HFFc6 (cell line): Measurements from ENCODE around the gene HLA-G. TPM values are rescaled to one million over a fixed set of nuclear protein-coding genes. Genes with fewer than 3 reads are reported as not detected.

Source experiments
- DNase-seq: peaks from one replicate; pipeline ENCODE4 v3.0.0-alpha.2; 2018
- H3K27ac Mint-ChIP-seq: 2 replicates; pipeline ENCODE4 v1.8.0; 2020; ENCODE audit warnings: mild to moderate bottlenecking, mixed read lengths
- H3K27me3 Mint-ChIP-seq: 2 replicates; pipeline ENCODE4 v1.8.0; 2021; ENCODE audit warnings: mild to moderate bottlenecking, moderate library complexity, mixed read lengths; ENCODE audit not compliant: insufficient read depth
- H3K36me3 Mint-ChIP-seq: 2 replicates; pipeline ENCODE4 v1.8.0; 2021; ENCODE audit warnings: low read depth, mixed read lengths
- H3K4me1 Mint-ChIP-seq: 2 replicates; pipeline ENCODE4 v1.8.0; 2020; ENCODE audit warnings: low read depth, mixed read lengths
- H3K4me3 Mint-ChIP-seq: 2 replicates; pipeline ENCODE4 v1.8.0; 2020; ENCODE audit warnings: mild to moderate bottlenecking, moderate library complexity, mixed read lengths
- H3K9me3 Mint-ChIP-seq: 2 replicates; pipeline ENCODE4 v1.8.0; 2020; ENCODE audit warnings: mild to moderate bottlenecking, mixed read lengths
- CTCF ChIP-seq: fragments of 200-600 bp; sonication (generic); IDR thresholded peaks from 2 replicates; pipeline ENCODE4 v1.5.0; 2021; ENCODE audit warnings: antibody characterized with exemption, mild to moderate bottlenecking
- total RNA-seq, 6 experiments: library from RNA; stranded (reverse); fragmentation: NEBNext Ultra II Directional; extraction: Animal tissue kit (Norgen Biotek cat#: 25700); gene quantifications; 2 replicates in 1 of 6; 3 replicates in 5 of 6; pipeline ENCODE4 v1.2.3, GENCODE V29; 2021

HLA-G gene
- total RNA-seq, 6 experiments from 2014 or later: 0.16 to 0.48 (median 0.24) TPM; not detected in 2

GRCh38 chr6:29845405-29846006, 17.9 kb downstream of the HLA-G start:
- H3K27ac Mint-ChIP-seq: no peak overlapping the region
- H3K4me3 Mint-ChIP-seq: no peak overlapping the region
- no peak for TF ChIP-seq CTCF
- no peaks in the 10 kb centered on the region for H3K36me3 Mint-ChIP-seq
- no peak for DNase-seq
- no peaks in the 10 kb centered on the region for H3K4me1 Mint-ChIP-seq
- no peaks in the 10 kb centered on the region; the same call in 1 of the 2 replicates for H3K9me3 Mint-ChIP-seq
- H3K27me3 Mint-ChIP-seq: peaks cover 18% of the 10 kb centered on the region

DNA sequence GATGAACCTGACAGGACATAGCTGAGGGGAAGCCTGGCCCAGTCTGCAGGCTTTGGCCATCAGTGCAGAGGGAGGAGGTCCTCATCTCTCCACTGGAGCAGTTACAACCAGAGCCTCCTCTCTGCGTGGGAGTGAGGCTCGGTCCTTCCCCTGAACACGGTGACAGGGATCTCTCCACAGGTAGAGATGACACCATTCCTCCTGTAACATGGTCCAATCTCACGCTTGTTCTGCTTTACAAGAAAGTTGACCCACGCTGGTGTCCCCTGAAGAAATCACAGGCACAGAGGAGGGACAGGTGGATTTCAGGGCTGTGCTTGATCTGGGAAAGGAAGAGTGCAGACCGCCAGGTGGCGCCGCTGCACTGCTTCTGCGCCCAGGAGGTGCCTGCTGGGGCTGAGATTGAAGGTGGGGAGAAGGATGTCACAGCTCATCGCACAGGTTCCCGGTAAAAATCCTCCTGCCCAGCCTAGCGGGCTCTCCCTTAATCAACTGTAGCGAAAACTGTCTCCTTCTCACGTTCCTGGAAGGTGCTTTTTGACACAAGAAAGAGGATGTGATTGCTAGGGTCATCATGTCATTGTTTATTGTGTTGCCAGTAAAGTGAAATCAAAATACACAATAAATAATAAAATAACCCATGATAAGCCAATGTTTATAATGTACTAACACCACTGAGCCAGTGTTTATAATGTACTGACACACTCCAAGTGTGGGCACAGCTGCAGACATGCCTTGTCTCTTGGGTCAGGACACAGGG, 20.4 kb downstream of the HLA-G start:
- H3K27me3 Mint-ChIP-seq: peaks cover 40% of the 10 kb centered on the region
- no peaks in the 10 kb centered on the region for H3K9me3 Mint-ChIP-seq
- TF ChIP-seq CTCF: peak; percentile 97
- H3K4me1 Mint-ChIP-seq: no peaks in the 10 kb centered on the region
- H3K36me3 Mint-ChIP-seq: no peaks in the 10 kb centered on the region
- peak; percentile 33 for DNase-seq
- H3K27ac Mint-ChIP-seq: no peak overlapping the region
- H3K4me3 Mint-ChIP-seq: no peak overlapping the region

DNA sequence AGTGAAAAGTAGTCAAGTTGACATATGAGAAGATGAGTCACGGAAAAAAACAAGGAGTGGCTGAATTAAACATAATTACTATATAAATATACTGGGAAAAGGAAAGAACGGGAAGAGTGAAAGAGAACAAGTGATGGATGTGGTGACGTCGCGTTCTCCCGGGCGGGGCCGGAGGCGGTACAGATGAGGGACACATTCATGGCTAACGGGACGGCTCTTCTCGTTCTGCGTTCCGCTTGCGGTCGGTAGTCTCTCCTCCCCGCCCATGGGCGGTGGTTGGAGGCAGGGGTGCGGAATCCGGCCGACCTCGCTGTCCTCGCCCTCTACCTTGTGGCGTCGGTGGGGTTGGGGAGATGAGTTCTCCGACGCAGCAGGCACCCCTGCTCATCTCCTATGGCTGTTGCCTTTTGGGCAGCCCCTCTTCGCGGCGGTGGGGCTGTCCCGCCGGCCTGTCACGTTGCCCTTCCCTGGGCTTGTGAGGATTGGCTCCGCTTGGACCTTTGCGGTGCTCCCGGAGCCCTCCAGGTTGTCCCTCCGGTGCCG, 22.5 kb downstream of the HLA-G start:
- Mint-ChIP-seq H3K9me3 (no peaks in the 10 kb centered on the region), H3K27me3 (peaks cover 47% of the 10 kb centered on the region), H3K36me3 (no peaks in the 10 kb centered on the region), H3K4me3 (no peak overlapping the region), H3K27ac (no peak overlapping the region), H3K4me1 (no peaks in the 10 kb centered on the region)
- no peak for DNase-seq
- TF ChIP-seq CTCF: no peak

DNA sequence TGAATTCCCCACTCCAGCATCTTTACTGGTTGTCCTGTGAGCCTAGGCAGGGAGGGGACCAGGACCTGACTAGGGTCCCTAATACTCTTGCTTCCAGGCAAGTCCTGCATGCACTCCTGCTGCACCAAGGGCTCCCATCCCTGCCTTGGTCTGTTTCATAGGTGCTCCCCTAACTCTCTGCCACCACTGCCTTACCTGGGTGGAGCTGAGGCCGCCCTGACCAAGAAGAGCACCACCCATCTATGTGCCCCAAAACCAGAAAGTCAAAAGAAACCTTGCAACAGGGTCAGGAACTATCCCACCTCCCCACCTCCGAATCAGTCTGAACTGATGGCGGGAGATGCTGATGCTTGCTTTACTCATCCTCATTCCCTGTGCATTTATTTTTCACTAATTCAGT, 23.6 kb downstream of the HLA-G start:
- H3K9me3 Mint-ChIP-seq: no peaks in the 10 kb centered on the region
- no peaks in the 10 kb centered on the region for H3K4me1 Mint-ChIP-seq
- DNase-seq: no peak
- no peaks in the 10 kb centered on the region for H3K36me3 Mint-ChIP-seq
- H3K4me3 Mint-ChIP-seq: no peak overlapping the region
- no peak for TF ChIP-seq CTCF
- peaks cover 47% of the 10 kb centered on the region for H3K27me3 Mint-ChIP-seq
- no peak overlapping the region for H3K27ac Mint-ChIP-seq

DNA sequence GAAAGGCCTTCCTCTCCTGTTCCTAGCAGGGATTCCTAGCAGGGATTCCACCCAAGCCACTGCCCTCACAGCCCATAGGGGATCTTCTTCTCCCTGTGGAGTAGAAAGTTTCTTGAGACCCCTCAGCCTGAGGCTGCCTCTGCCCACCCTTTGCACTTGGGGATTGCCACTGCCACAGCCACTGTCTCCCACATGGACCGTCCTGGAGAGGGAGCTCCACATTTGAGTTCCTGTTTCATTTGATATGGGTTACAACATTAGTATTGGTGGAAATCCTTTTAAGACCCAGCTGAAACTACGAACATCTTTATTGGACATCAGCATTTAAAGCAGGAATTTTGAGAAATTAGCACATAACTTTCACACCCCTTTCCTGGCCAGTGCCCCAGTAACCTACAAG, 25.6 kb downstream of the HLA-G start:
- Mint-ChIP-seq H3K27ac (no peak overlapping the region), H3K36me3 (no peaks in the 10 kb centered on the region), H3K9me3 (no peaks in the 10 kb centered on the region), H3K27me3 (peaks cover 50% of the 10 kb centered on the region), H3K4me3 (no peak overlapping the region), H3K4me1 (no peaks in the 10 kb centered on the region)
- DNase-seq: no peak
- no peak; the same call in none of the 2 replicates for TF ChIP-seq CTCF
